Measurements from ENCODE around the gene EXO1.

The EXO1 gene

DNA sequence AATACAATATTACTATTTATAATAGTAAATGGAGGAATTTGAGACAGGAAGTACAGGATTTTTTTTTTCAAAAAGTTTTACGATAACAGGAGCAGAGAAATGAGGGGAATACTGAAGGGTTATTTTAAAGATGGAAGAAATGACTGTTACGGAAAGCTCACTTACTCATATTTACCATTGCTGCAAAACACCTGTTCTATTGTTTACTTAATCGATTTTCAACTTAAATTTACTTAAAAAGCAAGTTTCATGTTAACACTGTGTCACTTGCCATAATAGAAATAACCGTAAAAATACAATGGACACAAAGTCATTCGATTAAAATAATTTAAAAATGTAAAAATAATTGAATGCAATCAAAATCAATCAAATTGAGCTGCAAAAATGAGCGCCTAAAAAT lies 3.4 kb upstream of the EXO1 start:
- TF ChIP-seq CTCF (IDR thresholded peaks at IDR 0.05; ENCODE audit: insufficient read depth, low read length, poor library complexity, severe bottlenecking), result no peak
- TF ChIP-seq EZH2phosphoT487 (conservative IDR thresholded peaks at IDR 0.05; ENCODE audit: low read length), result no peak
- no peak overlapping the region for H3K4me2 ChIP-seq (ENCODE audit: low read depth, low read length, poor library complexity, severe bottlenecking)
- no peaks in the 10 kb centered on the region for H3K27me3 ChIP-seq (ENCODE audit: low read length)
- H3K9me2 ChIP-seq (replicated peaks; ENCODE audit: insufficient read depth, low read length), result no peaks in the 10 kb centered on the region
- H3K79me2 ChIP-seq (ENCODE audit: insufficient read depth, low read length), result peaks cover 15% of the 10 kb centered on the region
- H3F3A ChIP-seq (ENCODE audit: insufficient read depth), result peaks cover 12% of the 10 kb centered on the region; the same call in 1 of the 2 replicates
- H4K20me1 ChIP-seq (ENCODE audit: low read depth, low read length), result peaks cover 1% of the 10 kb centered on the region; the same call in 1 of the 2 replicates
- no peak overlapping the region for H3K9ac ChIP-seq (ENCODE audit: low read length)
- no peak overlapping the region for H3K27ac ChIP-seq (ENCODE audit: low read depth, low read length)
- no peak overlapping the region for H3K4me3 ChIP-seq (ENCODE audit: insufficient read depth, low read length, poor library complexity, severe bottlenecking)
- no peaks in the 10 kb centered on the region for H3K9me3 ChIP-seq (ENCODE audit: insufficient read depth, low read length)
- H2AFZ ChIP-seq (ENCODE audit: low read depth, low read length, severe bottlenecking), result no peak overlapping the region
- peaks cover under 1% of the 10 kb centered on the region; the same call in 1 of the 2 replicates for H3K36me3 ChIP-seq (ENCODE audit: low read length)

- H2AFZ ChIP-seq (ENCODE audit: low read depth, low read length, severe bottlenecking), result no peak overlapping the region
Measured at GRCh38 chr1:241846375-241846774, 1.6 kb upstream of the EXO1 start.

DNA sequence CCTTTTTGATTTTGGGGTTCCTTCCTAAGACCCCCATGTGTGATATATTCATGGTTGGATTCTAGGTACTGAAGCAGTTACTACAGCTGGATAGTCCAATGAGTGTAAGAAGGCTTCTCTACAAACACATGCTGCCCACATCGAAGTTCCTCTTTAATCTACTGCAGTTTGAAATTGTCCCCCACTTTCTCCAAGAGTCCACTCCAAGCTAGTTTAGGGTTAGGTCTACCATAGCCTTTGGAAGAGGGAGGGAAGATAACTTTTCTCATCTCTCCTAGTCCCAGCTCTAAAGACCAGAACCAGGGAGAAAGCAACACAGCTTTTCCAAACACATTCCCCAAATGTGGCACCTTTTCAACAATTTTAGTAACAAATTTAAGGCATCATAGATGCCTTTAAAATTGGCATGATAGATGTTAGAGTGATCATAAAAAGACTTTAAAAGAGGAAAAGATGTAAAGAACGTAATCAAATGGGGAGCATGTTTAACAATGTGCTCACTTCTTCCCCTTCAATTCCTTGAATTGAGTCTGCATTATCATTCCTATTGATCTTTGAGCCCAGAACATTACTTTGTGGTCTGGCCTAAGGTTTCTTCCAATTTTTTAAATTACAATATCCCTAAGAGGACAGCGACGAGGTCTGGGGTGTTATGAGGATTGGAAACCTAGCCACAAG lies 1.0 kb upstream of the EXO1 start:
- peak overlapping the region; percentile 81 for H2AFZ ChIP-seq (ENCODE audit: low read depth, low read length, severe bottlenecking)

More at GRCh38 chr1:241846375-241846774, 1.6 kb upstream of the EXO1 start:
- TF ChIP-seq CTCF (IDR thresholded peaks at IDR 0.05; ENCODE audit: insufficient read depth, low read length, poor library complexity, severe bottlenecking) (no peak), EZH2phosphoT487 (conservative IDR thresholded peaks at IDR 0.05; ENCODE audit: low read length) (no peak)
- Histone ChIP-seq H3K9me3 (ENCODE audit: insufficient read depth, low read length) (no peaks in the 10 kb centered on the region), H3K4me3 (ENCODE audit: insufficient read depth, low read length, poor library complexity, severe bottlenecking) (no peak overlapping the region), H3K4me2 (ENCODE audit: low read depth, low read length, poor library complexity, severe bottlenecking) (no peak overlapping the region), H3K9ac (ENCODE audit: low read length) (no peak overlapping the region), H3K27me3 (ENCODE audit: low read length) (no peaks in the 10 kb centered on the region), H3K79me2 (ENCODE audit: insufficient read depth, low read length) (peaks cover 33% of the 10 kb centered on the region), H3K9me2 (replicated peaks; ENCODE audit: insufficient read depth, low read length) (no peaks in the 10 kb centered on the region), H3F3A (ENCODE audit: insufficient read depth) (peaks cover 12% of the 10 kb centered on the region; the same call in 1 of the 2 replicates), H4K20me1 (ENCODE audit: low read depth, low read length) (peaks cover 3% of the 10 kb centered on the region; the same call in 1 of the 2 replicates), H3K36me3 (ENCODE audit: low read length) (peaks cover 12% of the 10 kb centered on the region), H3K27ac (ENCODE audit: low read depth, low read length) (no peak overlapping the region)

More for the DNA sequence above, 1.0 kb upstream of the EXO1 start:
- TF ChIP-seq CTCF (IDR thresholded peaks at IDR 0.05; ENCODE audit: insufficient read depth, low read length, poor library complexity, severe bottlenecking) (no peak), EZH2phosphoT487 (conservative IDR thresholded peaks at IDR 0.05; ENCODE audit: low read length) (no peak)
- H3K36me3 ChIP-seq (ENCODE audit: low read length), result peaks cover 18% of the 10 kb centered on the region
- peaks cover 12% of the 10 kb centered on the region; the same call in 1 of the 2 replicates for H3F3A ChIP-seq (ENCODE audit: insufficient read depth)
- no peaks in the 10 kb centered on the region for H3K9me2 ChIP-seq (replicated peaks; ENCODE audit: insufficient read depth, low read length)
- H3K4me3 ChIP-seq (ENCODE audit: insufficient read depth, low read length, poor library complexity, severe bottlenecking), result peak overlapping the region; percentile 93
- H3K4me2 ChIP-seq (ENCODE audit: low read depth, low read length, poor library complexity, severe bottlenecking), result peak overlapping the region; percentile 94
- no peaks in the 10 kb centered on the region for H3K27me3 ChIP-seq (ENCODE audit: low read length)
- peaks cover 3% of the 10 kb centered on the region; the same call in 1 of the 2 replicates for H4K20me1 ChIP-seq (ENCODE audit: low read depth, low read length)
- peak overlapping the region; percentile 88 for H3K9ac ChIP-seq (ENCODE audit: low read length)
- peaks cover 39% of the 10 kb centered on the region for H3K79me2 ChIP-seq (ENCODE audit: insufficient read depth, low read length)
- peak overlapping the region; percentile 96 for H3K27ac ChIP-seq (ENCODE audit: low read depth, low read length)
- H3K9me3 ChIP-seq (ENCODE audit: insufficient read depth, low read length), result no peaks in the 10 kb centered on the region

All from SU-DHL-6 (cell line).